ENCODE measurements around the gene PRR5. TPM values are rescaled to one million over a fixed set of nuclear protein-coding genes. Genes with fewer than 3 reads are reported as not detected.
A peak's percentile ranks its signal among the peaks of the same experiment; 100 is the strongest.
"Not testable (repeated sequence)": the region's sequence is repeated elsewhere in the genome, so short reads cannot be mapped to it uniquely, and the experiment has no call there.

The PRR5 gene
- 10 to 100 TPM; 29.7 to 30.6 TPM for total RNA-seq

GRCh38 chr22:44701824-44702478 lies at the start of gene PRR5:
Gene PRR5, plus strand, starts transcription at chr22:44702204. Its CDS starts 271 bp downstream, at chr22:44702475.
- Mint-ChIP-seq H3K4me3 (peak within 1 kb of the TSS; percentile 59), H3K27me3 (no peaks in the 10 kb centered on the region), H3K9me3 (no peaks in the 10 kb centered on the region), H3K4me1 (peaks cover 12% of the 10 kb centered on the region), H3K27ac (peak within 1 kb of the TSS; percentile 36), H3K36me3 (ENCODE audit: low read depth) (no peaks in the 10 kb centered on the region)
- POLR2A ChIA-PET, result no interaction called here
- CTCF ChIA-PET, result no interaction called here
- DNase-seq, result peak; percentile 85

- H3K9me3 Mint-ChIP-seq; H3K36me3 Mint-ChIP-seq (ENCODE audit: low read depth); H3K4me3 Mint-ChIP-seq; CTCF ChIA-PET; DNase-seq; POLR2A ChIA-PET; H3K27me3 Mint-ChIP-seq; H3K4me1 Mint-ChIP-seq; H3K27ac Mint-ChIP-seq: not testable (repeated sequence)
Measured at GRCh38 chr22:44652866-44653265, 49.1 kb upstream of the PRR5 start.

- ChIA-PET CTCF (interaction anchor here (0.6 to 1.4 kb wide), 2 partner anchors 27 to 1171 kb away, joined by 3 to 4 read pairs; no protein-coding TSS in a partner anchor), POLR2A (no interaction called here)
- Mint-ChIP-seq H3K27ac (no peak overlapping the region), H3K4me1 (peaks cover 18% of the 10 kb centered on the region), H3K9me3 (no peaks in the 10 kb centered on the region), H3K4me3 (no peak overlapping the region), H3K27me3 (peaks cover 4% of the 10 kb centered on the region), H3K36me3 (ENCODE audit: low read depth) (no peaks in the 10 kb centered on the region)
- DNase-seq, result no peak
Measured at GRCh38 chr22:44658311-44658953, 43.6 kb upstream of the PRR5 start.

GRCh38 chr22:44659140-44659539 lies 42.9 kb upstream of the PRR5 start:
- ChIA-PET CTCF (interaction anchor here (0.6 kb wide), 1 partner anchor 16 kb away, joined by 3 read pairs; no protein-coding TSS in a partner anchor), POLR2A (no interaction called here)
- Mint-ChIP-seq H3K4me1 (peaks cover 25% of the 10 kb centered on the region), H3K4me3 (no peak overlapping the region), H3K27me3 (peaks cover 4% of the 10 kb centered on the region), H3K36me3 (ENCODE audit: low read depth) (no peaks in the 10 kb centered on the region), H3K27ac (no peak overlapping the region), H3K9me3 (no peaks in the 10 kb centered on the region)
- DNase-seq, result no peak

GRCh38 chr22:44660051-44660830 lies 41.8 kb upstream of the PRR5 start:
- Mint-ChIP-seq H3K36me3 (ENCODE audit: low read depth) (no peaks in the 10 kb centered on the region), H3K27ac (no peak overlapping the region), H3K27me3 (peaks cover 4% of the 10 kb centered on the region), H3K4me3 (no peak overlapping the region), H3K4me1 (peaks cover 35% of the 10 kb centered on the region), H3K9me3 (no peaks in the 10 kb centered on the region)
- ChIA-PET POLR2A (no interaction called here), CTCF (interaction anchor here (1.3 kb wide), 1 partner anchor 25 kb away, joined by 4 read pairs; no protein-coding TSS in a partner anchor)
- no peak for DNase-seq

- Mint-ChIP-seq H3K27me3 (peaks cover 4% of the 10 kb centered on the region), H3K27ac (no peak overlapping the region), H3K9me3 (no peaks in the 10 kb centered on the region), H3K4me1 (peaks cover 44% of the 10 kb centered on the region), H3K36me3 (ENCODE audit: low read depth) (no peaks in the 10 kb centered on the region), H3K4me3 (no peak overlapping the region)
- no peak for DNase-seq
- ChIA-PET POLR2A (no interaction called here), CTCF (interaction anchor here (1.3 to 2.2 kb wide), 3 partner anchors 22 to 24 kb away, joined by 4 to 15 read pairs (median 6); no protein-coding TSS in a partner anchor)
Measured at GRCh38 chr22:44661070-44661469, 40.9 kb upstream of the PRR5 start.

GRCh38 chr22:44661659-44662569 lies 40.1 kb upstream of the PRR5 start:
- CTCF ChIA-PET, result interaction anchor here (2.2 kb wide), 2 partner anchors 21 to 23 kb away, joined by 6 to 15 read pairs; no protein-coding TSS in a partner anchor
- H3K9me3 Mint-ChIP-seq, result no peaks in the 10 kb centered on the region
- POLR2A ChIA-PET, result interaction anchor here (0.6 kb wide), 1 partner anchor 1512 kb away, joined by 3 read pairs; no protein-coding TSS in a partner anchor
- H3K27me3 Mint-ChIP-seq, result peaks cover 2% of the 10 kb centered on the region
- H3K36me3 Mint-ChIP-seq (ENCODE audit: low read depth), result no peaks in the 10 kb centered on the region
- H3K27ac Mint-ChIP-seq, result no peak overlapping the region
- peaks cover 52% of the 10 kb centered on the region for H3K4me1 Mint-ChIP-seq
- no peak for DNase-seq
- H3K4me3 Mint-ChIP-seq, result no peak overlapping the region

- no peaks in the 10 kb centered on the region for H3K9me3 Mint-ChIP-seq
- peaks cover 2% of the 10 kb centered on the region for H3K27me3 Mint-ChIP-seq
- DNase-seq, result no peak
- peak overlapping the region; percentile 86 for H3K27ac Mint-ChIP-seq
- CTCF ChIA-PET, result interaction anchor here (0.6 to 3.0 kb wide), 7 partner anchors 12 to 1548 kb away, joined by 3 to 23 read pairs (median 5); no protein-coding TSS in a partner anchor
- POLR2A ChIA-PET, result no interaction called here
- H3K36me3 Mint-ChIP-seq (ENCODE audit: low read depth), result no peaks in the 10 kb centered on the region
- peaks cover 57% of the 10 kb centered on the region for H3K4me1 Mint-ChIP-seq
- no peak overlapping the region for H3K4me3 Mint-ChIP-seq
Measured at GRCh38 chr22:44663256-44663999, 38.6 kb upstream of the PRR5 start.

- peak; percentile 74 for DNase-seq
- ChIA-PET CTCF (interaction anchor here (0.5 to 3.0 kb wide), 7 partner anchors 13 to 102 kb away, joined by 3 to 23 read pairs (median 3); no protein-coding TSS in a partner anchor), POLR2A (no interaction called here)
- peak overlapping the region; percentile 86 for H3K27ac Mint-ChIP-seq
- no peaks in the 10 kb centered on the region for H3K36me3 Mint-ChIP-seq (ENCODE audit: low read depth)
- peak overlapping the region; percentile 25 for H3K4me3 Mint-ChIP-seq
- peaks cover 53% of the 10 kb centered on the region for H3K4me1 Mint-ChIP-seq
- H3K9me3 Mint-ChIP-seq, result no peaks in the 10 kb centered on the region
- peaks cover 2% of the 10 kb centered on the region for H3K27me3 Mint-ChIP-seq
Measured at GRCh38 chr22:44664149-44664548, 37.9 kb upstream of the PRR5 start.

GRCh38 chr22:44665115-44665514 lies 36.9 kb upstream of the PRR5 start:
- Mint-ChIP-seq H3K27me3 (peaks cover 1% of the 10 kb centered on the region), H3K4me3 (peak overlapping the region; percentile 47), H3K36me3 (ENCODE audit: low read depth) (no peaks in the 10 kb centered on the region), H3K27ac (peak overlapping the region; percentile 81), H3K4me1 (peaks cover 59% of the 10 kb centered on the region), H3K9me3 (no peaks in the 10 kb centered on the region)
- CTCF ChIA-PET, result interaction anchor here (1.5 to 3.0 kb wide), 2 partner anchors 20 to 24 kb away, joined by 5 to 23 read pairs; no protein-coding TSS in a partner anchor
- POLR2A ChIA-PET, result no interaction called here
- DNase-seq, result no peak

GRCh38 chr22:44666207-44666585 lies 35.8 kb upstream of the PRR5 start:
- ChIA-PET POLR2A (no interaction called here), CTCF (interaction anchor here (0.6 to 3.0 kb wide), 2 partner anchors 19 to 70 kb away, joined by 3 to 23 read pairs; no protein-coding TSS in a partner anchor)
- no peak overlapping the region for H3K4me3 Mint-ChIP-seq
- no peak for DNase-seq
- H3K4me1 Mint-ChIP-seq, result peaks cover 68% of the 10 kb centered on the region
- H3K9me3 Mint-ChIP-seq, result no peaks in the 10 kb centered on the region
- H3K36me3 Mint-ChIP-seq (ENCODE audit: low read depth), result peaks cover 8% of the 10 kb centered on the region
- no peaks in the 10 kb centered on the region for H3K27me3 Mint-ChIP-seq
- peak overlapping the region; percentile 81 for H3K27ac Mint-ChIP-seq

Measured in activated CD4-positive, alpha-beta T cell treated with anti-CD3 and anti-CD28 coated beads, Interleukin-2, amount 10 ng/mL, durations not matched to agents 7 days and 5 days (primary cell).